CD4-positive, alpha-beta memory T cell (primary cell): ENCODE data around the gene SUCO. TPM values are rescaled to one million over a fixed set of nuclear protein-coding genes. Genes with fewer than 3 reads are reported as not detected.

Experiments
- CTCF ChIA-PET: fragments of 350-600 bp; sonication (Branson Sonifier 250); formaldehyde crosslinking; loops from one replicate; lab custom pipeline; 2021; ENCODE audit warnings: inconsistent platforms; ENCODE audit not compliant: partially characterized antibody; lab: Charles Lee
- POLR2A ChIA-PET: fragments of 350-600 bp; sonication (Branson Sonifier 250); formaldehyde crosslinking; loops from one replicate; lab custom pipeline; 2021; ENCODE audit not compliant: partially characterized antibody; lab: Charles Lee
- DNase-seq, 5 donors: peaks; one replicate each; pipeline versions ENCODE4 v3.0.0 to v3.0.0-alpha.2; 2020 to 2022; ENCODE audit warnings: mixed read lengths in 1 of 5
- H3K27ac ChIP-seq: one replicate; pipeline ENCODE4 v1.7.0; 2013; ENCODE audit warnings: low read depth, low read length
- H3K27me3 ChIP-seq: 2 replicates; pipeline ENCODE4 v1.7.0; 2013; ENCODE audit warnings: mild to moderate bottlenecking, low read length, moderate library complexity; ENCODE audit not compliant: insufficient read depth
- H3K36me3 ChIP-seq: 2 replicates; pipeline ENCODE4 v1.7.0; 2013; ENCODE audit warnings: mild to moderate bottlenecking, low read length, moderate library complexity; ENCODE audit not compliant: insufficient read depth
- H3K4me1 ChIP-seq: 2 replicates; pipeline ENCODE4 v1.7.0; 2013; ENCODE audit warnings: mild to moderate bottlenecking, low read length, moderate library complexity; ENCODE audit not compliant: insufficient read depth
- H3K4me3 ChIP-seq, 2 donors: one replicate each; pipeline ENCODE4 v1.7.0; 2013; ENCODE audit warnings: low read length in 2 of 2, mild to moderate bottlenecking in 1 of 2
- H3K9me3 ChIP-seq, 2 donors: one replicate each; pipeline ENCODE4 v1.7.0; 2013; ENCODE audit warnings: low read length in 2 of 2, control low read depth in 1 of 2; ENCODE audit not compliant: control insufficient read depth in 1 of 2
- H3K27ac Mint-ChIP-seq, 7 donors: one replicate each; pipeline ENCODE4 v1.8.0; 2020 to 2021; ENCODE audit warnings: mixed read lengths in 7 of 7, mild to moderate bottlenecking in 6 of 7, inconsistent platforms in 3 of 7, moderate library complexity in 3 of 7
- H3K27me3 Mint-ChIP-seq, 2 donors: one replicate each; pipeline ENCODE4 v1.8.0; 2020 to 2021; ENCODE audit warnings: mixed read lengths in 2 of 2
- H3K36me3 Mint-ChIP-seq, 2 donors: one replicate each; pipeline ENCODE4 v1.8.0; 2020 to 2021; ENCODE audit warnings: mixed read lengths in 2 of 2, inconsistent platforms in 1 of 2, mild to moderate bottlenecking in 1 of 2
- H3K4me1 Mint-ChIP-seq, 4 donors: one replicate each; pipeline ENCODE4 v1.8.0; 2020 to 2021; ENCODE audit warnings: mixed read lengths in 4 of 4, mild to moderate bottlenecking in 1 of 4
- H3K4me3 Mint-ChIP-seq, 8 donors: one replicate each; pipeline ENCODE4 v1.8.0; 2020 to 2021; ENCODE audit warnings: mixed read lengths in 8 of 8, mild to moderate bottlenecking in 7 of 8, moderate library complexity in 6 of 8, inconsistent platforms in 3 of 8
- H3K9me3 Mint-ChIP-seq, 8 donors: one replicate each; pipeline ENCODE4 v1.8.0; 2020 to 2021; ENCODE audit warnings: mixed read lengths in 8 of 8, mild to moderate bottlenecking in 5 of 8, inconsistent platforms in 3 of 8, moderate library complexity in 1 of 8
- intact Hi-C: fragments of 100-400 bp; cut with micrococcal nuclease; formaldehyde crosslinking; loops from one replicate; pipeline ENCODE4 v1.15.1; 2023
- polyA plus RNA-seq, 2 donors: library from polyadenylated mRNA; unstranded; fragments of 300-500 nt; fragmentation: Illumina TruSeq; gene quantifications; one replicate each; pipeline ENCODE4 v1.2.3, GENCODE V29; 2021
- total RNA-seq, 2 experiments: library from RNA; stranded (reverse); gene quantifications; one replicate each; pipeline ENCODE4 v1.2.3, GENCODE V29; 2021

The SUCO gene, protein sequence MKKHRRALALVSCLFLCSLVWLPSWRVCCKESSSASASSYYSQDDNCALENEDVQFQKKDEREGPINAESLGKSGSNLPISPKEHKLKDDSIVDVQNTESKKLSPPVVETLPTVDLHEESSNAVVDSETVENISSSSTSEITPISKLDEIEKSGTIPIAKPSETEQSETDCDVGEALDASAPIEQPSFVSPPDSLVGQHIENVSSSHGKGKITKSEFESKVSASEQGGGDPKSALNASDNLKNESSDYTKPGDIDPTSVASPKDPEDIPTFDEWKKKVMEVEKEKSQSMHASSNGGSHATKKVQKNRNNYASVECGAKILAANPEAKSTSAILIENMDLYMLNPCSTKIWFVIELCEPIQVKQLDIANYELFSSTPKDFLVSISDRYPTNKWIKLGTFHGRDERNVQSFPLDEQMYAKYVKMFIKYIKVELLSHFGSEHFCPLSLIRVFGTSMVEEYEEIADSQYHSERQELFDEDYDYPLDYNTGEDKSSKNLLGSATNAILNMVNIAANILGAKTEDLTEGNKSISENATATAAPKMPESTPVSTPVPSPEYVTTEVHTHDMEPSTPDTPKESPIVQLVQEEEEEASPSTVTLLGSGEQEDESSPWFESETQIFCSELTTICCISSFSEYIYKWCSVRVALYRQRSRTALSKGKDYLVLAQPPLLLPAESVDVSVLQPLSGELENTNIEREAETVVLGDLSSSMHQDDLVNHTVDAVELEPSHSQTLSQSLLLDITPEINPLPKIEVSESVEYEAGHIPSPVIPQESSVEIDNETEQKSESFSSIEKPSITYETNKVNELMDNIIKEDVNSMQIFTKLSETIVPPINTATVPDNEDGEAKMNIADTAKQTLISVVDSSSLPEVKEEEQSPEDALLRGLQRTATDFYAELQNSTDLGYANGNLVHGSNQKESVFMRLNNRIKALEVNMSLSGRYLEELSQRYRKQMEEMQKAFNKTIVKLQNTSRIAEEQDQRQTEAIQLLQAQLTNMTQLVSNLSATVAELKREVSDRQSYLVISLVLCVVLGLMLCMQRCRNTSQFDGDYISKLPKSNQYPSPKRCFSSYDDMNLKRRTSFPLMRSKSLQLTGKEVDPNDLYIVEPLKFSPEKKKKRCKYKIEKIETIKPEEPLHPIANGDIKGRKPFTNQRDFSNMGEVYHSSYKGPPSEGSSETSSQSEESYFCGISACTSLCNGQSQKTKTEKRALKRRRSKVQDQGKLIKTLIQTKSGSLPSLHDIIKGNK (N-terminal part only)
- 10 to 100 TPM; 71.6 to 74.4 TPM for total RNA-seq
- 10 to 100 TPM; 12.2 to 16.7 TPM for polyA plus RNA-seq

- Histone ChIP-seq H3K36me3 (no peaks in the 10 kb centered on the region), H3K27ac (peak within 1 kb of the TSS; percentile 99), H3K4me3 (peak within 1 kb of the TSS; percentile 88 to 97), H3K4me1 (peaks cover 49% of the 10 kb centered on the region), H3K27me3 (no peaks in the 10 kb centered on the region), H3K9me3 (no peaks in the 10 kb centered on the region)
- peak within 1 kb of the TSS; percentile 97 to 100 (median 100) for H3K27ac Mint-ChIP-seq
- H3K4me1 Mint-ChIP-seq: peaks cover 37 to 62% (median 46%) of the 10 kb centered on the region in 4 donors
- CTCF ChIA-PET: interaction anchor here (1.1 to 1.5 kb wide), 6 partner anchors 82 to 790 kb away, joined by 3 to 11 read pairs (median 4); partner anchors contain the start of genes FASLG and PIGC
- intact Hi-C loops: loop anchor here (1.0 to 10.0 kb wide), 13 partner anchors 83 to 1626 kb away; partner anchors contain the start of genes CENPL, DARS2, DNM3 and KLHL20
- peak within 1 kb of the TSS; percentile 93 to 100 (median 97) for H3K4me3 Mint-ChIP-seq
- POLR2A ChIA-PET: interaction anchor here (0.6 to 2.0 kb wide), 27 partner anchors 10 to 1489 kb away, joined by 3 to 18 read pairs (median 4); partner anchors contain the start of genes CENPL, DARS2, FASLG and GAS5
- H3K27me3 Mint-ChIP-seq: peaks cover 0 to 3% of the 10 kb centered on the region in 2 donors
- H3K9me3 Mint-ChIP-seq: no peaks in the 10 kb centered on the region
- H3K36me3 Mint-ChIP-seq: peaks cover 0 to 15% of the 10 kb centered on the region in 2 donors
- DNase-seq: peak; percentile 99 to 100 (median 100)
These were observed at the start of gene SUCO for GRCh38 chr1:172532700-172533512. Gene SUCO, plus strand, starts transcription at chr1:172533150. Its CDS starts 286 bp downstream, at chr1:172533436.

DNA sequence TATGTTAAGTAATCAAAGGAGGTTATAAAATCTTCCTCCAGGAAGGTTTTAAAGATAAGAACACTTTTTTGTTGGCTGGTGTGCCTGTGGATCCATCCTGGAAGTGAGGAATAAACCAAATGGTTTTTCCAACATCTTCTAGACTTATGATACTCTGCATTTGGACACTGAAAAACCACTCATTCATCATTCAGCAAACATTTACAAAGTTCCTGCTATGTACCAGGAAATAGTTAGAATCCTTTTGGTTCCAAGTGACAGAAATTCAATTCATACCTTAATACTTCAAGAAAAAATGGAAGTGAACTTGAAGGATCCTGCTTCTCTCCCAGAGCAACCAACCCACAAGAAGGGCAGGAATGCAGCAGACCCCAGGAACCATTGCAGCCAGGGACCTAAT, 49.5 kb upstream of the SUCO start:
- H3K4me1 ChIP-seq: peaks cover 12% of the 10 kb centered on the region
- H3K27me3 ChIP-seq: no peaks in the 10 kb centered on the region
- H3K27me3 Mint-ChIP-seq: peaks cover 0 to 3% of the 10 kb centered on the region in 2 donors
- H3K4me3 Mint-ChIP-seq: no peak overlapping the region
- ChIA-PET CTCF (no interaction called here), POLR2A (no interaction called here)
- no peak for DNase-seq
- no peak overlapping the region for H3K27ac ChIP-seq
- no peak overlapping the region for H3K27ac Mint-ChIP-seq
- H3K4me1 Mint-ChIP-seq: peaks cover 9 to 25% (median 16%) of the 10 kb centered on the region in 4 donors
- H3K4me3 ChIP-seq: no peak overlapping the region
- H3K9me3 ChIP-seq: no peaks in the 10 kb centered on the region
- no peaks in the 10 kb centered on the region for H3K9me3 Mint-ChIP-seq
- H3K36me3 Mint-ChIP-seq: no peaks in the 10 kb centered on the region
- intact Hi-C loops: no loop called here
- no peaks in the 10 kb centered on the region for H3K36me3 ChIP-seq

- CTCF ChIA-PET: no interaction called here
- DNase-seq: no peak
- Histone ChIP-seq H3K27me3 (no peaks in the 10 kb centered on the region), H3K4me3 (no peak overlapping the region), H3K9me3 (no peaks in the 10 kb centered on the region), H3K27ac (no peak overlapping the region), H3K36me3 (no peaks in the 10 kb centered on the region), H3K4me1 (peaks cover 12% of the 10 kb centered on the region)
- peaks cover 0 to 3% of the 10 kb centered on the region in 2 donors for H3K27me3 Mint-ChIP-seq
- no peak overlapping the region for H3K4me3 Mint-ChIP-seq
- peaks cover 9 to 25% (median 16%) of the 10 kb centered on the region in 4 donors for H3K4me1 Mint-ChIP-seq
- no peaks in the 10 kb centered on the region for H3K36me3 Mint-ChIP-seq
- intact Hi-C loops: no loop called here
- peak overlapping the region in 1 of 7 donors; percentile 65 for H3K27ac Mint-ChIP-seq
- POLR2A ChIA-PET: no interaction called here
- no peaks in the 10 kb centered on the region for H3K9me3 Mint-ChIP-seq
These were observed 48.7 kb upstream of the SUCO start for GRCh38 chr1:172484252-172484651.

- POLR2A ChIA-PET: no interaction called here
- Mint-ChIP-seq H3K27me3 (peaks cover 0 to 1% of the 10 kb centered on the region in 2 donors), H3K27ac (no peak overlapping the region), H3K4me3 (no peak overlapping the region), H3K4me1 (peaks cover 7 to 19% (median 13%) of the 10 kb centered on the region in 4 donors), H3K9me3 (no peaks in the 10 kb centered on the region), H3K36me3 (no peaks in the 10 kb centered on the region)
- Histone ChIP-seq H3K27ac (no peak overlapping the region), H3K27me3 (no peaks in the 10 kb centered on the region), H3K4me3 (no peak overlapping the region), H3K4me1 (peaks cover 12% of the 10 kb centered on the region), H3K9me3 (no peaks in the 10 kb centered on the region), H3K36me3 (no peaks in the 10 kb centered on the region)
- intact Hi-C loops: no loop called here
- CTCF ChIA-PET: interaction anchor here (0.5 kb wide), 1 partner anchor 123 kb away, joined by 3 read pairs; no protein-coding TSS in a partner anchor
- no peak for DNase-seq
These were observed 47.3 kb upstream of the SUCO start for GRCh38 chr1:172485626-172486025.

DNA sequence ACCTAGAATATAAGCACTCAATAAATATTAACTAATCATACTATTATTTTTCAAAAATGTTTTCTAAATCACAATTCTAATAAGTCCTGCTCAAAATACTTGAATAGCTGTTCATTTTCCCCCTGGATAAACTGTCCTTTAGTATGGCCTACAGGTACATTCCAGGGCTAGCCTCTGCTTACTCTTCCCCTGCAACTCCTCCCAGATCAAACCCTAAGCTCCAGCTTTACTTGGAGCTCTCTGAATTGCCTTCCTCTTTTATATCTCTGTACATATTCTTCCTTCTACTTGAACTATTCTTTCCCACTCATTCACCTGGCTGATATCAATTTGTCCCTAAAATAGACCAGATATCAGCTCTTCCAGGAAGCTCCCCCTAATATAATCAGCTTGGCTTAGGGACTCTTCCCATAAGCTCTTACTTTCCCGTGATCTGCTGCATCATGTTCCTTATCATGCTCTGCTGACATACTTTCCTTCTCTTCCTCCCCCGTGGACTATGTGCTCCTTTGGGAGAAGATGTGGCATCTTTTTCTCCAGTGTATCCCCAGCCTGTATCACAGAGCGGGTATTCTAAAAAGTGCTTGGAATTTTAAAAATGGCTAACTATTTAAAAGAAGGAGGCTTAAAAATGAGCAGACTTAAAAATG, 46.0 kb upstream of the SUCO start:
- DNase-seq: no peak
- Histone ChIP-seq H3K27me3 (no peaks in the 10 kb centered on the region), H3K9me3 (no peaks in the 10 kb centered on the region), H3K4me1 (peaks cover 12% of the 10 kb centered on the region), H3K36me3 (no peaks in the 10 kb centered on the region), H3K27ac (no peak overlapping the region), H3K4me3 (no peak overlapping the region)
- intact Hi-C loops: no loop called here
- H3K27me3 Mint-ChIP-seq: peaks cover 1 to 3% of the 10 kb centered on the region in 2 donors
- H3K9me3 Mint-ChIP-seq: no peaks in the 10 kb centered on the region
- H3K4me1 Mint-ChIP-seq: peaks cover 7 to 19% (median 13%) of the 10 kb centered on the region in 4 donors
- no peaks in the 10 kb centered on the region for H3K36me3 Mint-ChIP-seq
- POLR2A ChIA-PET: interaction anchor here (0.7 to 0.9 kb wide), 2 partner anchors 27 to 45 kb away, joined by 3 read pairs; no protein-coding TSS in a partner anchor
- CTCF ChIA-PET: interaction anchor here (1.5 kb wide), 1 partner anchor 43 kb away, joined by 4 read pairs; the partner anchor contains the start of gene PIGC
- peak overlapping the region in 1 of 7 donors; percentile 34 for H3K27ac Mint-ChIP-seq
- H3K4me3 Mint-ChIP-seq: no peak overlapping the region
